GM12878 (cell line): ENCODE results near the gene ZBED5. TPM values are rescaled to one million over a fixed set of nuclear protein-coding genes. Genes with fewer than 3 reads are reported as not detected.

Source experiments
- ATAC-seq: fragments of 200-7000 bp; cut with Tn5 transposase; 3 replicates; pipeline ENCODE4 v1.9.1; 2020; ENCODE audit warnings: mild to moderate bottlenecking, moderate library complexity
- BruUV-seq: library from RNA; stranded (reverse); fragments of 400-500 nt; replicated peaks from 2 replicates; lab custom pipeline; 2021; lab: Mats Ljungman, UMichigan
- CTCF ChIA-PET: fragments of 300-600 bp; sonication (Branson Sonifier 250); formaldehyde crosslinking; extraction: SDS; loops from one replicate; lab custom pipeline; 2021; ENCODE audit warnings: inconsistent platforms; lab: Yijun Ruan, JAX
- POLR2A ChIA-PET: fragments of 350-600 bp; formaldehyde crosslinking; extraction: SDS; loops from one replicate; lab custom pipeline; 2021; ENCODE audit warnings: inconsistent platforms; lab: Charles Lee
- RAD21 ChIA-PET: fragments of 300-600 bp; sonication (Branson Sonifier 250); formaldehyde crosslinking; loops from one replicate; lab custom pipeline; 2023; ENCODE audit warnings: antibody characterized with exemption; ENCODE audit not compliant: unreplicated experiment; lab: Charles Lee
- SMC1A ChIA-PET: fragments of 300-600 bp; sonication (Branson Sonifier 250); formaldehyde crosslinking; loops from one replicate; lab custom pipeline; 2023; ENCODE audit not compliant: unreplicated experiment, uncharacterized antibody; lab: Charles Lee
- DNase-seq: peaks from one replicate; pipeline ENCODE4 v3.0.0-alpha.2; 2011; ENCODE audit warnings: low read depth, low spot score
- FAIRE-seq: peaks from 3 replicates; lab custom pipeline; 2011; peaks lifted over from hg19 to GRCh38; lab: Jason Lieb, UNC
- H2AFZ ChIP-seq: 2 replicates; pipeline ENCODE4 v1.6.0; 2011; ENCODE audit warnings: low read depth, low read length, control low read depth; ENCODE audit not compliant: control insufficient read depth
- H3K27ac ChIP-seq: 2 replicates; pipeline ENCODE4 v1.5.1; 2011; ENCODE audit warnings: control low read depth; ENCODE audit not compliant: control insufficient read depth, insufficient read depth
- H3K27me3 ChIP-seq, 2 experiments: replicated peaks in 1 of 2; 2 replicates each; pipeline versions ENCODE4 v1.6.0 to v1.6.1; 2011; ENCODE audit warnings: low read length in 1 of 2; ENCODE audit not compliant: control insufficient read depth in 2 of 2, insufficient read depth in 2 of 2
- H3K36me3 ChIP-seq, 2 experiments: 2 replicates each; pipeline ENCODE4 v1.5.1; 2011; ENCODE audit warnings: low read length in 1 of 2; ENCODE audit not compliant: control insufficient read depth in 2 of 2, insufficient read depth in 2 of 2
- H3K4me1 ChIP-seq: 2 replicates; pipeline ENCODE4 v1.6.1; 2011; ENCODE audit warnings: mild to moderate bottlenecking, low read length, moderate library complexity, mixed read lengths; ENCODE audit not compliant: control insufficient read depth, insufficient read depth
- H3K4me2 ChIP-seq: 2 replicates; pipeline ENCODE4 v1.6.0; 2011; ENCODE audit warnings: control low read depth; ENCODE audit not compliant: control insufficient read depth, insufficient read depth
- H3K4me3 ChIP-seq: fragments of 200-600 bp; sonication (generic); 2 replicates; pipeline ENCODE4 v1.5.1; 2016
- H3K79me2 ChIP-seq: 2 replicates; pipeline ENCODE4 v1.6.0; 2011; ENCODE audit warnings: low read length; ENCODE audit not compliant: control insufficient read depth, insufficient read depth
- H3K9ac ChIP-seq: 2 replicates; pipeline ENCODE4 v1.8.0; 2011; ENCODE audit warnings: low read length, control low read depth, mixed read lengths; ENCODE audit not compliant: control insufficient read depth, insufficient read depth
- H3K9me3 ChIP-seq: replicated peaks from 3 replicates; pipeline ENCODE4 v1.5.1; 2011; ENCODE audit warnings: mild to moderate bottlenecking, low read length; ENCODE audit not compliant: control insufficient read depth, insufficient read depth
- H4K20me1 ChIP-seq: 2 replicates; pipeline ENCODE4 v1.6.0; 2011; ENCODE audit not compliant: control insufficient read depth, insufficient read depth
- ATF7 ChIP-seq: fragments of 450-650 bp; IDR thresholded peaks from 2 replicates; pipeline ENCODE4 v1.6.1; 2016; ENCODE audit warnings: low read depth, mild to moderate bottlenecking
- CHD2 ChIP-seq: IDR thresholded peaks from 2 replicates; pipeline ENCODE4 v1.6.1; 2011; ENCODE audit warnings: low read depth, low read length, improper control_type of control experiment, borderline replicate concordance
- DPF2 ChIP-seq: fragments of 450-650 bp; IDR thresholded peaks from 2 replicates; pipeline ENCODE4 v1.6.1; 2017; ENCODE audit warnings: mild to moderate bottlenecking
- EP300 ChIP-seq, 2 experiments: fragments of 150-350 bp in 1 of 2; IDR thresholded peaks; 2 replicates each; pipeline ENCODE4 v1.6.1; 2011 to 2012; ENCODE audit warnings: low read depth in 2 of 2, low read length in 2 of 2, borderline replicate concordance in 1 of 2, improper control_type of control experiment in 1 of 2, inconsistent platforms in 1 of 2; ENCODE audit not compliant: control insufficient read depth in 1 of 2
- GABPA ChIP-seq: IDR thresholded peaks from 2 replicates; pipeline ENCODE4 v1.6.1; 2014; ENCODE audit warnings: antibody characterized with exemption, low read depth, mild to moderate bottlenecking, inconsistent platforms
- HCFC1 ChIP-seq: fragments of 150-350 bp; IDR thresholded peaks from 2 replicates; pipeline ENCODE4 v1.6.1; 2014; ENCODE audit warnings: low read length
- IKZF2 ChIP-seq, 2 experiments: fragments of 450-650 bp; IDR thresholded peaks; 2 replicates each; pipeline ENCODE4 v1.6.1; 2017; ENCODE audit warnings: mild to moderate bottlenecking in 2 of 2, moderate library complexity in 2 of 2
- NR2F1 ChIP-seq: fragments of 450-650 bp; conservative IDR thresholded peaks from 2 replicates; pipeline ENCODE4 v1.6.1; 2017; ENCODE audit warnings: mild to moderate bottlenecking
- PML ChIP-seq: IDR thresholded peaks from 2 replicates; pipeline ENCODE4 v1.6.1; 2012; ENCODE audit warnings: low read length, inconsistent platforms
- POU2F2 ChIP-seq: IDR thresholded peaks from 3 replicates; pipeline ENCODE4 v1.6.1; 2011; ENCODE audit warnings: low read depth, mild to moderate bottlenecking, low read length, borderline replicate concordance
- RBBP5 ChIP-seq: fragments of 200-600 bp; sonication (generic); conservative IDR thresholded peaks from 2 replicates; pipeline ENCODE4 v1.6.1; 2016
- SKIL ChIP-seq: fragments of 450-650 bp; IDR thresholded peaks from 2 replicates; pipeline ENCODE4 v1.6.1; 2017; ENCODE audit warnings: mild to moderate bottlenecking, low read depth, inconsistent platforms; ENCODE audit not compliant: poor library complexity, severe bottlenecking
- SMAD1 ChIP-seq: fragments of 450-650 bp; IDR thresholded peaks from 2 replicates; pipeline ENCODE4 v1.6.1; 2018; ENCODE audit warnings: mild to moderate bottlenecking, low read depth; ENCODE audit not compliant: partially characterized antibody
- SMARCA5 ChIP-seq: fragments of 450-650 bp; IDR thresholded peaks from 2 replicates; pipeline ENCODE4 v1.6.1; 2017; ENCODE audit warnings: mild to moderate bottlenecking
- TBL1XR1 ChIP-seq: IDR thresholded peaks from 2 replicates; pipeline ENCODE4 v1.6.1; 2012; ENCODE audit warnings: low read depth, low read length, improper control_type of control experiment
- USF2 ChIP-seq: IDR thresholded peaks from 2 replicates; pipeline ENCODE4 v1.6.1; 2011; ENCODE audit warnings: low read depth, low read length, improper control_type of control experiment, borderline replicate concordance
- ZNF24 ChIP-seq: fragments of 450-650 bp; IDR thresholded peaks from 2 replicates; pipeline ENCODE4 v1.6.1; 2017; ENCODE audit warnings: antibody characterized with exemption, mild to moderate bottlenecking
- WGBS: methylation state at CpG from one replicate; pipeline ENCODE4 v1.1.6; 2016; ENCODE audit warnings: low lambda C conversion rate; ENCODE audit not compliant: insufficient replicate concordance, insufficient coverage; ENCODE audit errors: missing lambda C conversion rate; 5-methylcytosine and 5-hydroxymethylcytosine counted together
- in situ Hi-C: fragments of 300-500 bp; cut with MboI; formaldehyde crosslinking; loops from 9 replicates; pipeline ENCODE4 v1.14.3; 2018; ENCODE audit warnings: mixed read lengths
- intact Hi-C: fragments of 100-400 bp; cut with micrococcal nuclease; formaldehyde crosslinking; loops from one replicate; pipeline ENCODE4 v1.14.2; 2022; ENCODE audit not compliant: unreplicated experiment
- polyA plus RNA-seq, 11 experiments: library from polyadenylated mRNA; depleted of rRNA in 4 of 11; unstranded in 6 of 11; stranded (reverse) in 5 of 11; fragments of >200 nt; fragmentation: Nextera tagmentation in 4 of 11; fragmentation: Illumina TruSeq in 1 of 11; extraction: Ambion mirVana in 4 of 11; extraction: Trizol in 1 of 11; gene quantifications; 1 replicate in 1 of 11; 2 replicates in 10 of 11; pipeline versions ENCODE4 v1.2.1 to v1.2.3, GENCODE V29; 2011 to 2016; ENCODE audit warnings: inconsistent platforms in 2 of 11, missing spikeins in 2 of 11, low read depth in 1 of 11
- total RNA-seq, 4 experiments: library from RNA; depleted of rRNA in 3 of 4; stranded (reverse); fragments of >200 nt in 3 of 4; fragmentation: Illumina TruSeq in 1 of 4; extraction: Trizol in 1 of 4; gene quantifications; 2 replicates each; pipeline versions ENCODE4 v1.2.1 to v1.2.3, GENCODE V29; 2013 to 2021
- TF ChIP-seq, protein P1 (sequence below): IDR thresholded peaks from 2 replicates; pipeline ENCODE4 v1.6.1; 2012; ENCODE audit warnings: low read depth, low read length, improper control_type of control experiment
- TF ChIP-seq, protein P2 (sequence below): fragments of 450-650 bp; IDR thresholded peaks from 2 replicates; pipeline ENCODE4 v1.6.1; 2016; ENCODE audit warnings: mild to moderate bottlenecking

ZBED5 gene
- total and polyA plus RNA-seq, 10 of the 15 experiments (the other 5 are each of a cell fraction or from before 2014, with no cell fraction given) = 27.3 to 86.8 (median 37.6) TPM

- TF ChIP-seq, protein P1, sequence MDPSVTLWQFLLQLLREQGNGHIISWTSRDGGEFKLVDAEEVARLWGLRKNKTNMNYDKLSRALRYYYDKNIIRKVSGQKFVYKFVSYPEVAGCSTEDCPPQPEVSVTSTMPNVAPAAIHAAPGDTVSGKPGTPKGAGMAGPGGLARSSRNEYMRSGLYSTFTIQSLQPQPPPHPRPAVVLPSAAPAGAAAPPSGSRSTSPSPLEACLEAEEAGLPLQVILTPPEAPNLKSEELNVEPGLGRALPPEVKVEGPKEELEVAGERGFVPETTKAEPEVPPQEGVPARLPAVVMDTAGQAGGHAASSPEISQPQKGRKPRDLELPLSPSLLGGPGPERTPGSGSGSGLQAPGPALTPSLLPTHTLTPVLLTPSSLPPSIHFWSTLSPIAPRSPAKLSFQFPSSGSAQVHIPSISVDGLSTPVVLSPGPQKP = no peak
- TF ChIP-seq EP300 (IDR thresholded peaks at IDR 0.05; ENCODE audit: borderline replicate concordance in 1 of 2, control insufficient read depth in 1 of 2, low read depth in 2 of 2, low read length in 2 of 2) = no peak
- no peak for TF ChIP-seq IKZF2 (IDR thresholded peaks at IDR 0.05)
- TF ChIP-seq ZNF24 = no peak
- no peak for TF ChIP-seq PML
- no peak for TF ChIP-seq CHD2
- no peak for TF ChIP-seq RBBP5
- no peak for TF ChIP-seq SMARCA5
- TF ChIP-seq DPF2 = no peak
- no peak for TF ChIP-seq NR2F1
- no peak for TF ChIP-seq POU2F2
These were observed 28.9 kb upstream of the ZBED5 start (continued) for GRCh38 chr11:10886652-10887250.

- no peak for ATAC-seq
- H3K36me3 ChIP-seq = no peaks in the 10 kb centered on the region
- 43% methylated on average over 2 of the region's 2 CpGs for WGBS
- RAD21 ChIA-PET = no interaction called here
- H3K79me2 ChIP-seq = no peaks in the 10 kb centered on the region
- CTCF ChIA-PET = interaction anchor here (1.2 to 1.8 kb wide), 2 partner anchors 8 to 94 kb away, joined by 5 read pairs; no protein-coding TSS in a partner anchor
- H3K4me3 ChIP-seq = no peak overlapping the region
- FAIRE-seq = no peak
- no TSS peak for BruUV-seq
- intact Hi-C loops = no loop called here
- no peak overlapping the region for H2AFZ ChIP-seq
- in situ Hi-C loops = no loop called here
- H3K9me3 ChIP-seq = no peaks in the 10 kb centered on the region; the same call in 2 of the 3 replicates
- H4K20me1 ChIP-seq = no peaks in the 10 kb centered on the region
- H3K27ac ChIP-seq = no peak overlapping the region
- POLR2A ChIA-PET = no interaction called here
- no peak overlapping the region for H3K4me2 ChIP-seq
- H3K27me3 ChIP-seq = no peaks in the 10 kb centered on the region
- H3K9ac ChIP-seq = no peak overlapping the region
- H3K4me1 ChIP-seq = no peaks in the 10 kb centered on the region
- SMC1A ChIA-PET = interaction anchor here (0.6 to 1.1 kb wide), 3 partner anchors 12 to 83 kb away, joined by 3 read pairs; no protein-coding TSS in a partner anchor
- no peak for DNase-seq
- TF ChIP-seq TBL1XR1 (no peak), GABPA (no peak), SKIL (no peak), HCFC1 (no peak), ATF7 (no peak), SMAD1 (no peak), POU2F2 (no peak), USF2 (no peak)
- TF ChIP-seq, protein P2, sequence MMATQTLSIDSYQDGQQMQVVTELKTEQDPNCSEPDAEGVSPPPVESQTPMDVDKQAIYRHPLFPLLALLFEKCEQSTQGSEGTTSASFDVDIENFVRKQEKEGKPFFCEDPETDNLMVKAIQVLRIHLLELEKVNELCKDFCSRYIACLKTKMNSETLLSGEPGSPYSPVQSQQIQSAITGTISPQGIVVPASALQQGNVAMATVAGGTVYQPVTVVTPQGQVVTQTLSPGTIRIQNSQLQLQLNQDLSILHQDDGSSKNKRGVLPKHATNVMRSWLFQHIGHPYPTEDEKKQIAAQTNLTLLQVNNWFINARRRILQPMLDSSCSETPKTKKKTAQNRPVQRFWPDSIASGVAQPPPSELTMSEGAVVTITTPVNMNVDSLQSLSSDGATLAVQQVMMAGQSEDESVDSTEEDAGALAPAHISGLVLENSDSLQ = no peak
These were observed 28.0 kb upstream of the ZBED5 start for GRCh38 chr11:10885703-10886363.
